Measurements from ENCODE around the gene MYO1A.

MYO1A gene

GRCh38 chr12:57004651-57005050, 45.3 kb downstream of the MYO1A start:
- no peak for DNase-seq
- in situ Hi-C loops (cut with MboI; ENCODE audit: low pct_unique_long_range_greater_than_20kb, low sequenced_read_pairs): loop anchor here (10.0 kb wide), 1 partner anchor 240 kb away; the partner anchor contains the start of gene HSD17B6

- in situ Hi-C loops (cut with MboI; ENCODE audit: low pct_unique_long_range_greater_than_20kb, low sequenced_read_pairs): loop anchor here (10.0 kb wide), 1 partner anchor 239 kb away; the partner anchor contains the start of gene HSD17B6
These were observed 46.5 kb downstream of the MYO1A start for GRCh38 chr12:57003395-57003794.

GRCh38 chr12:57001448-57001906, 48.5 kb downstream of the MYO1A start:
- peak; percentile 74 for DNase-seq
- in situ Hi-C loops (cut with MboI; ENCODE audit: low pct_unique_long_range_greater_than_20kb, low sequenced_read_pairs): loop anchor here (10.0 kb wide), 1 partner anchor 237 kb away; the partner anchor contains the start of gene HSD17B6

More at GRCh38 chr12:57003395-57003794, 46.5 kb downstream of the MYO1A start:
- DNase-seq: no peak

DNA sequence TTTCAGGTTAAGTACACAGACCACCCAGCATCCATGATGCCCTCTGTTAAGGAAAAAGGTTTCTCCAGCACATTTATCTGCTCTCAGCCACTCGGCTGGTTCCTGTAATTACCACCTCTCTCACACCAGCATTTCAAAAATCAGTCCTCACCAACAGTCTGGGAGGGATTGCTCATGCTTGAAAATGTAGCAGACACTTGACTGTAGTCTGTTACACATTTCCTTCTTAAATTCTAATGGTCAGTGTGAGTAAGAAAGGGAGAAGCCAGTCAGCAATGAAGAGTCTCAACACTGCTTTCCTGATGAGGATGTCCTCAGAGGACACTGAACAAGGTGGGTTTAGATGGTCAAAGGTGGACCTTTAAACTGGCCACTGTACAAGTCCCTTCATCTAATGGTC, 49.5 kb downstream of the MYO1A start:
- in situ Hi-C loops (cut with MboI; ENCODE audit: low pct_unique_long_range_greater_than_20kb, low sequenced_read_pairs): loop anchor here (10.0 kb wide), 1 partner anchor 236 kb away; the partner anchor contains the start of gene HSD17B6

DNA sequence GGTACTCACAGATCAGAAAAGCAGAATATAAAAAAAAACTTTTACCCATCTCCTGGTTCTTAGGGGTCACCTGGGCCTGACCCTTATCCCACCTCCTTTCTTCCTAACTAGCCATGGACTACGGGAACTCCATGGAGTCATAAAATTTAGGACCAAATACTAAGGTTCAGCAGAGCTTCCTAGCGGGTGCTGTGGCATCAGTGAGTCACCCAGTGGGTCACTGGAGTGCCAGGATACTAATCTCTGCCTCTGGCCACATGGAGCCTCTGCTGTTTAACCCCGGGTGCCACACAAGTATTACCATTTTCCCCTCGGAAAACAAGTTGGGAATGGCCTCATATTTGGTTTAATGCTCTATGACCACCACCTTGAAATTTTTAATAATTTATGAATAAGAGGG, 50.5 kb downstream of the MYO1A start:
- in situ Hi-C loops (cut with MboI; ENCODE audit: low pct_unique_long_range_greater_than_20kb, low sequenced_read_pairs): no loop called here
- DNase-seq: no peak

More for the DNA sequence above, 49.5 kb downstream of the MYO1A start:
- DNase-seq: no peak

DNA sequence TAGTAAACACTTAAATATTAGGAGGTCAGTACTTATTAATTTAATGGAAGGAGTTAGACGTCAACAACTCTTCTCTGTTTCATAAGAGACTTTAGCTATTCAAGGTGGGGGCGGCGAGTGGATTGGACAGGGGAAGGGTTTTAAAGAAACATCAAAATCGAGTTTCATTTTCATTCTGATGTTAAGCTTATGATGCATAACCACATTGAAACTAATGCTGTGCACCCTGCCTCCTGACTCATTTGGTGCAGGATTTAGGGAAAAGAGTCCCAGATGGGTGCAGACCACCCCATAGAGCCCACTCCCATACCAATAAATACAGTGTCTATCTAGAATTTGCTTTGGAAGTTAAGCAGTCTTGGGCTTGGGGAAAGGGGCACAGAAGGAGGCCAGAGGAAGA, 50.9 kb downstream of the MYO1A start:
- DNase-seq: no peak
- in situ Hi-C loops (cut with MboI; ENCODE audit: low pct_unique_long_range_greater_than_20kb, low sequenced_read_pairs): no loop called here

GRCh38 chr12:56998316-56998715, 51.6 kb downstream of the MYO1A start:
- in situ Hi-C loops (cut with MboI; ENCODE audit: low pct_unique_long_range_greater_than_20kb, low sequenced_read_pairs): no loop called here
- DNase-seq: no peak

GRCh38 chr12:56996793-56997545, 53.0 kb downstream of the MYO1A start:
- in situ Hi-C loops (cut with MboI; ENCODE audit: low pct_unique_long_range_greater_than_20kb, low sequenced_read_pairs): no loop called here
- no peak for DNase-seq

DNA sequence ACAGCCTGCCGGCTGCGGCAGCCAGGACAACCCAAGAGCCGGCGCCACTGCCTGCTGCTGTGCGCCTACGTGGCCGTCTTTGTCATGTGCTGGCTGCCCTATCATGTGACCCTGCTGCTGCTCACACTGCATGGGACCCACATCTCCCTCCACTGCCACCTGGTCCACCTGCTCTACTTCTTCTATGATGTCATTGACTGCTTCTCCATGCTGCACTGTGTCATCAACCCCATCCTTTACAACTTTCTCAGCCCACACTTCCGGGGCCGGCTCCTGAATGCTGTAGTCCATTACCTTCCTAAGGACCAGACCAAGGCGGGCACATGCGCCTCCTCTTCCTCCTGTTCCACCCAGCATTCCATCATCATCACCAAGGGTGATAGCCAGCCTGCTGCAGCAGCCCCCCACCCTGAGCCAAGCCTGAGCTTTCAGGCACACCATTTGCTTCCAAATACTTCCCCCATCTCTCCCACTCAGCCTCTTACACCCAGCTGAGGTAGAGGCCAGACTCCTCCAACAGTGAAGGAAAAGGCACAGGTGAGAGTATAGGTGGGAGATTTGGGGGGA, 53.9 kb downstream of the MYO1A start:
- DNase-seq: no peak
- in situ Hi-C loops (cut with MboI; ENCODE audit: low pct_unique_long_range_greater_than_20kb, low sequenced_read_pairs): no loop called here

DNA sequence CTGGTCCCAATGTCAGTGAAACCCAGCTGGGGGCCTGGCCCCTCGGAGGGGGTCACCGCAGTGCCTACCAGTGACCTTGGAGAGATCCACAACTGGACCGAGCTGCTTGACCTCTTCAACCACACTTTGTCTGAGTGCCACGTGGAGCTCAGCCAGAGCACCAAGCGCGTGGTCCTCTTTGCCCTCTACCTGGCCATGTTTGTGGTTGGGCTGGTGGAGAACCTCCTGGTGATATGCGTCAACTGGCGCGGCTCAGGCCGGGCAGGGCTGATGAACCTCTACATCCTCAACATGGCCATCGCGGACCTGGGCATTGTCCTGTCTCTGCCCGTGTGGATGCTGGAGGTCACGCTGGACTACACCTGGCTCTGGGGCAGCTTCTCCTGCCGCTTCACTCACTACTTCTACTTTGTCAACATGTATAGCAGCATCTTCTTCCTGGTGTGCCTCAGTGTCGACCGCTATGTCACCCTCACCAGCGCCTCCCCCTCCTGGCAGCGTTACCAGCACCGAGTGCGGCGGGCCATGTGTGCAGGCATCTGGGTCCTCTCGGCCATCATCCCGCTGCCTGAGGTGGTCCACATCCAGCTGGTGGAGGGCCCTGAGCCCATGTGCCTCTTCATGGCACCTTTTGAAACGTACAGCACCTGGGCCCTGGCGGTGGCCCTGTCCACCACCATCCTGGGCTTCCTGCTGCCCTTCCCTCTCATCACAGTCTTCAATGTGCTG, 54.6 kb downstream of the MYO1A start:
- in situ Hi-C loops (cut with MboI; ENCODE audit: low pct_unique_long_range_greater_than_20kb, low sequenced_read_pairs): no loop called here
- DNase-seq: no peak

DNA sequence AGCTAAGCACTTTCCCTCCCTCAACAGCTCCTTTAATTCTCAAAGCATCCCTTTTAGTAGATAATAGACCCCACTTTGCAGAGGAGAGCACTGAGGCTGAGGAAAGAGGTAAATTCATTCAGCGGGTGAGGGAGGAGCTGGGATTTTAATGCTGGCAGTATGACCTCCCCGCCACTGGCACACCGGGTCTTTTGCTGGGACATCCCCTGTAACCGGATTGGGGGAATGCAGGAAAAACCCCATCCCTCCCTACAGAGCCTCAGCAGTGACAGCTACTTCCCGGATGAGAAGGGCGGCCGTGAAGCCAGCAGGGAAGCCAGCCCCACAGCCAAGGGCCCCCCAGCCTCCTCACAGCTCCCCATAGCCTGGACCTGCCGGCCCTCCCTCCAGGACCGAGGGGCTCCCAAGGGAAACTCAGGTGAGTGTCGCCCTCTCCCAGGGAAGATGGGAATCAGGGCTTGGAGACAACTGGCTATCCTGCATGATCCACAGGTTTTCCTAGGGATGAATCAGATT, 55.6 kb downstream of the MYO1A start:
- in situ Hi-C loops (cut with MboI; ENCODE audit: low pct_unique_long_range_greater_than_20kb, low sequenced_read_pairs): no loop called here
- no peak for DNase-seq

DNA sequence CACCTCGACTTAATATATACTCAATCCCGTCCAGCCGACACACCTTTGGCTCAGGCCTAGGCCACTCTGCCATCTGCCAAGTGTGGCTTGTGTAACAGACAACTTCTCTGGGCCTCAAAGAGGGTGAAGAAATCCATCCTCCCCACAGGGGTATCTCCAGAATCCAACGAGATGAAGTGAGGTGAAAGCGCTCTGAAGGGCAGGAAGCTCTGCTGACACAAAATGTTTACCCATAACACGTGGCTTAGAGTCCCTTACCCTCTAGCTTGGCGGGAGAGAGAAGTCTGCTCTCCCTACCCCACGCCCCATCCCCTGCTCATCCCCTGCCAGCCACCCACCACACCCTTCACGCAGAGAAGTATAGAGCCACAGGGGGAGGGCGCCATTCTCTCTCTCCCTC, 56.6 kb downstream of the MYO1A start:
- no peak for DNase-seq
- in situ Hi-C loops (cut with MboI; ENCODE audit: low pct_unique_long_range_greater_than_20kb, low sequenced_read_pairs): no loop called here

- DNase-seq: peak; percentile 88
- in situ Hi-C loops (cut with MboI; ENCODE audit: low pct_unique_long_range_greater_than_20kb, low sequenced_read_pairs): no loop called here
These were observed 58.3 kb downstream of the MYO1A start for GRCh38 chr12:56991319-56992246.

DNA sequence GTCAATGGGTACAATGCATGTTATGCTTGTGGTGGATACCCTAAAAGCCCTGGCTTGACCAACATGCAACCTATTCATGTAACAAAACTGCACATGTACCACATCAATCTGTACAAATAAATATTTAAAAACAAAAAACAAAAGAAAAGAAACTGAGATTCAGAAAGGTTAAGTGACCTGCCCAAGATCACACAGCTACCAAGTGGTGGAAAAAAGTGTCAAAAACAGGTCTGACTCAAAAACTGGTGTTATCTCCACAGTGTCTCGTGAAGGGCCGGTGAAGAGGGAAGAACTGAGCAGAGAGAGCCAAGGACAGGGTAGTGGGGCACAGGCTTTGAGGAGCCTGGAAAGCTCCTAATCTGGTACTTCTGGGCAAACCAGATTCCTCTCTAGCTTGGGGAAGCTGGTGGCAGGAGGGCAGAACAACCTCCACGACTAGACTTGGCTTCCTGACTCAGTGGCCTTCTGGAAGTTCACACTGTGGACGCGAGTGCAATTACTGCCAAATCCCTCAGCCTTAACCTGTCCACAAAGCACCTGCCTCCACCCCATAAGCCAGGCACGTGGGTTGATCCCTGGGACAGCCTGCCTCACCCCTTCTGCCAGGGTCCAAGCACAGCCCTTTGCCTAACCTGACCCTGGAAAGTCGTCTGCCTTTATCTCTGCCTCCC, 59.1 kb downstream of the MYO1A start:
- in situ Hi-C loops (cut with MboI; ENCODE audit: low pct_unique_long_range_greater_than_20kb, low sequenced_read_pairs): no loop called here

GRCh38 chr12:56989861-56990610, 59.9 kb downstream of the MYO1A start:
- no peak for DNase-seq
- in situ Hi-C loops (cut with MboI; ENCODE audit: low pct_unique_long_range_greater_than_20kb, low sequenced_read_pairs): no loop called here

More for the DNA sequence above, 59.1 kb downstream of the MYO1A start:
- no peak for DNase-seq

- in situ Hi-C loops (cut with MboI; ENCODE audit: low pct_unique_long_range_greater_than_20kb, low sequenced_read_pairs): no loop called here
- DNase-seq: peak; percentile 97
These were observed 61.7 kb downstream of the MYO1A start for GRCh38 chr12:56988207-56988739.

DNA sequence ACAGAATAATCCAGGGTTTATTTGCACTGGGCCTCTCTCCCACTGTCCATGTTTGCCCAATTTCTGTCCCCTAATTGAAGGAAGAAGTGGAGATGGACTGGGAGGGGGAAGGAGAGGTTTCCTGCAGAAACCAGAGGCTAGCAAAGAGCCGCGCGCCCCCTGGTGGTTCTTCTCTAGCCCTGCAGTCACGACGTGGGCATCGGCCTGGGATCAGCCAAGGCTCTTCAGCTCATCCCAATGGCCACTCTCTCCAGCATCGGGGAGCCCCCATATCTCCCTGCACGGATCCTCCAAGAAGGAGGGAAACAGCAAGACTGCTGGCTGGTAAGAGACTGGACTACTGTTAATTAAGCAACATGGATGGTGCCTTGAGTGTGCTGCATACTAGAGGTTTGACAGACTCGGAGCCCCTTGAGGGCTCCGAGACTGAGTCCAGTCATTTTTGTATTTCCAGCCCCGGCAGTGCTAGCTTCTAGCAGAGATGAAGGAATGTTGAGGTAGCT, 62.3 kb downstream of the MYO1A start:
- peak; percentile 86 for DNase-seq
- in situ Hi-C loops (cut with MboI; ENCODE audit: low pct_unique_long_range_greater_than_20kb, low sequenced_read_pairs): no loop called here
